Transverse colon (tissue), 4 donors: ENCODE measurements around the gene MPRIP.

ENCODE experiments used
- CTCF ChIP-seq, 5 experiments: fragments of 200-600 bp in 3 of 5; fragments of 450-650 bp in 2 of 5; sonication (generic) in 3 of 5; IDR thresholded peaks; 1 replicate in 2 of 5; 2 replicates in 3 of 5; pipeline ENCODE4 v1.5.1; 2016 to 2017; ENCODE audit warnings: antibody characterized with exemption in 5 of 5, inconsistent platforms in 3 of 5, mild to moderate bottlenecking in 2 of 5, moderate library complexity in 1 of 5
- POLR2A ChIP-seq: fragments of 450-650 bp; IDR thresholded peaks from one replicate; pipeline ENCODE4 v1.6.1; 2016; ENCODE audit warnings: antibody characterized with exemption, mild to moderate bottlenecking, moderate library complexity
- POLR2AphosphoS5 ChIP-seq, 3 donors: sonication (generic); formaldehyde crosslinking; IDR thresholded peaks; one replicate each; pipeline ENCODE4 v1.6.1; 2016; ENCODE audit warnings: antibody characterized with exemption in 3 of 3

DNA sequence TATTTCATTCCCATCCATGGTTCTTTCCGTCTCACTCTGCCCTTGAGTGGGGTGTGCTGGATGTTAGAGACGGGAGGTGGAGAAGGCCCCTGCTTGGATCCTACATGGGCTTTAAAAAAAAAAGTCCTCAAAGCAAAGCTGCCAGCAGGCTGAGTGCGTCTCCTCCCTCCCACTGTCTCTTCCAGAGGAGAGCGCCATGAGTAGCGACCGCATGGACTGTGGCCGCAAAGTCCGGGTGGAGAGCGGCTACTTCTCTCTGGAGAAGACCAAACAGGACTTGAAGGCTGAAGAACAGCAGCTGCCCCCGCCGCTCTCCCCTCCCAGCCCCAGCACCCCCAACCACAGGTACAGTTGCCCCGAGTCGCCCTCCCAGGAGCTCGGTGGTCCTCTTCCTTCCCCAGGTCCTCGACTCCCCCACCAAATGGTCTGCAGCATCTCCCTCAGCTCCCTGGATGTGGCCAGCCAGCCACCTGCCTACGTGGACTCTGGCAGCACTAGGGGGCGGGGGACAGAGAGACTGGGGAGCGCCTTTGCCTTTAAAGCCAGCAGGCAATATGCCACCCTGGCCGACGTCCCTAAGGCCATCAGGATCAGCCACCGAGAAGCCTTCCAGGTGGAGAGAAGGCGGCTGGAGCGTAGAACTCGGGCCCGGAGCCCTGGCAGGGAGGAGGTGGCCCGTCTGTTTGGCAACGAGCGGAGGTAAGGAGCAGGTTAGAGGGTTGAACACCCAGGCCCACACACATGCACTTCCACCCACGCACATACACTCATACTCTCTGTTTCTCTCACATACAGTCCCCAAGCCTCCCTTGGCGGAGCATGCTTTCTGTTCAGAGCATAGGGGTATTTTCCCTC, 95.7 kb downstream of the MPRIP start:
- TF ChIP-seq POLR2AphosphoS5 (IDR thresholded peaks at IDR 0.05): no peak
- no peak for TF ChIP-seq POLR2A
- no peak for TF ChIP-seq CTCF (IDR thresholded peaks at IDR 0.05)
